ENCODE results near the gene LAMC2. TPM values are rescaled to one million over a fixed set of nuclear protein-coding genes. Genes with fewer than 3 reads are reported as not detected.
"Not testable (repeated sequence)": the region's sequence is repeated elsewhere in the genome, so short reads cannot be mapped to it uniquely, and the experiment has no call there.

Gene LAMC2
- polyA plus RNA-seq (ENCODE audit: insufficient read length in 3 of 3), result 1 to 10 TPM; 5.5 to 7.7 (median 6.4) TPM
- long read RNA-seq, donor 1, full-length matches to known transcripts, result 2 of 2 reads
- long read RNA-seq, donor 1, partial matches to known transcripts, result 0 of 2 reads
- long read RNA-seq, donor 1, other reads (novel, unspliced or antisense), result 0 of 2 reads
- long read RNA-seq, donor 2, result 0 reads
- long read RNA-seq, donor 3, full-length matches to known transcripts, result 1 of 1 reads
- long read RNA-seq, donor 3, partial matches to known transcripts, result 0 of 1 reads
- long read RNA-seq, donor 3, other reads (novel, unspliced or antisense), result 0 of 1 reads
- long read RNA-seq, donor 4, result 0 reads
- long read RNA-seq, donor 5, result 0 reads
- long read RNA-seq, donor 6, result 0 reads
- long read RNA-seq, donor 7, result 0 reads
- long read RNA-seq, donor 8, result 0 reads
- long read RNA-seq, donor 9, result 0 reads
- long read RNA-seq, donor 10, result 0 reads
- long read RNA-seq, donor 11, result 0 reads
- long read RNA-seq, donor 12, result 0 reads
- long read RNA-seq, donor 13, result 0 reads
- long read RNA-seq, donor 14, result 0 reads
- long read RNA-seq, donor 15, full-length matches to known transcripts, result 4 of 4 reads
- long read RNA-seq, donor 15, partial matches to known transcripts, result 0 of 4 reads
- long read RNA-seq, donor 15, other reads (novel, unspliced or antisense), result 0 of 4 reads
- long read RNA-seq, donor 16, result 0 reads

GRCh38 chr1:183185941-183186490 is at the start of gene LAMC2:
TSS of gene LAMC2 (plus strand) at chr1:183186264. CDS start at chr1:183186353, 89 bp downstream.
- peak; percentile 46 for DNase-seq

- DNase-seq, result no peak
Observed at GRCh38 chr1:183137782-183138181, 48.3 kb upstream of the LAMC2 start.

GRCh38 chr1:183138301-183138700 is 47.8 kb upstream of the LAMC2 start:
- no peak for DNase-seq

GRCh38 chr1:183139281-183139942 is 46.7 kb upstream of the LAMC2 start:
- DNase-seq, result no peak

GRCh38 chr1:183140633-183141032 is 45.4 kb upstream of the LAMC2 start:
- no peak for DNase-seq

- no peak for DNase-seq
Observed at GRCh38 chr1:183142171-183142570, 43.9 kb upstream of the LAMC2 start.

GRCh38 chr1:183143576-183144315 is 42.3 kb upstream of the LAMC2 start:
- no peak for DNase-seq

- DNase-seq, result no peak
Observed at GRCh38 chr1:183144752-183145151, 41.3 kb upstream of the LAMC2 start.

- DNase-seq, result no peak
Observed at GRCh38 chr1:183147735-183148134, 38.3 kb upstream of the LAMC2 start.

GRCh38 chr1:183148599-183148998 is 37.5 kb upstream of the LAMC2 start:
- no peak for DNase-seq

- DNase-seq, result no peak
Observed at GRCh38 chr1:183149273-183149672, 36.8 kb upstream of the LAMC2 start.

- not testable (repeated sequence) for DNase-seq
Observed at GRCh38 chr1:183150032-183150431, 36.0 kb upstream of the LAMC2 start.

GRCh38 chr1:183150445-183150844 is 35.6 kb upstream of the LAMC2 start:
- DNase-seq, result no peak

- DNase-seq, result no peak
Observed at GRCh38 chr1:183152180-183152579, 33.9 kb upstream of the LAMC2 start.

GRCh38 chr1:183155939-183156338 is 30.1 kb upstream of the LAMC2 start:
- DNase-seq, result no peak

GRCh38 chr1:183159960-183160359 is 26.1 kb upstream of the LAMC2 start:
- peak; percentile 31 for DNase-seq

GRCh38 chr1:183161391-183161790 is 24.7 kb upstream of the LAMC2 start:
- DNase-seq, result no peak

GRCh38 chr1:183163316-183163715 is 22.7 kb upstream of the LAMC2 start:
- no peak for DNase-seq

- DNase-seq, result no peak
Observed at GRCh38 chr1:183164340-183164739, 21.7 kb upstream of the LAMC2 start.

- DNase-seq, result no peak
Observed at GRCh38 chr1:183164963-183165362, 21.1 kb upstream of the LAMC2 start.

- DNase-seq, result no peak
Observed at GRCh38 chr1:183165456-183165855, 20.6 kb upstream of the LAMC2 start.

GRCh38 chr1:183166454-183166853 is 19.6 kb upstream of the LAMC2 start:
- DNase-seq, result no peak
